ENCODE data around the gene PHLDA2. TPM values are rescaled to one million over a fixed set of nuclear protein-coding genes. Genes with fewer than 3 reads are reported as not detected.

PHLDA2 gene
- total and polyA plus RNA-seq, 7 donors: 1.7 to 37.9 (median 35.4) TPM; not detected in 3

DNA sequence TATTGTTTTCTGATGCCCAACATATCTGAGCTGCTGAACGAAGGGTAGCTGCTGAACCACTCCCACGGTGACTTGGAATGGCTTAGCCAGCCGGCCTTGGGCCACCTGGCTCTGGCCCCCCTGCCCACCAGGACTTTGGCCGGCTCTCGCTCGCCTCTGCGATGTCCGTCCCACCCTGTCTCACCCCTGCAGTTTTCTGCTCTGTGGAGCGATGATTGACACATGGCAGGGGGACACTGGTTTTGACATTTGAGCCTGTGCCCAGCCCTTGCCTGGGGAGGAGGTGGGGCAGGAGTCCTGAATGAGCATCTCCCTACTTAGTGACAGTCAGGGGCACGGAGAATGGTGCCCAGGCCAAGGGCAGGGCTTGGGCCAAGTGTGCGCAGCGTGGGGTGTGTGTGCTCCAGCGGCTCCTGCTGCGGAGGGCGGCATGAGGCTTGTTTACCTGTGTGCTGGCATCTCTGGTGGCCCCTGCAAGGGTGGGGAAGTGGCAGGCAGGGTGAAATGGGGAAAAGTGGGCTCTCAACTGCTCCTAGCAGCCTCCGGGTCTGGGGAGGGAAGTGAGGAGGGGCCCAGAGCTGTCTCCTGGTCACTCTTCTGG, 27.9 kb downstream of the PHLDA2 start:
- no peaks in the 10 kb centered on the region for H3K9me3 ChIP-seq
- H3K4me3 ChIP-seq: peak overlapping the region; percentile 47 to 87 (median 67)
- H3K4me1 ChIP-seq: peaks cover 0 to 26% (median 16%) of the 10 kb centered on the region in 4 donors
- TF ChIP-seq, protein P1, sequence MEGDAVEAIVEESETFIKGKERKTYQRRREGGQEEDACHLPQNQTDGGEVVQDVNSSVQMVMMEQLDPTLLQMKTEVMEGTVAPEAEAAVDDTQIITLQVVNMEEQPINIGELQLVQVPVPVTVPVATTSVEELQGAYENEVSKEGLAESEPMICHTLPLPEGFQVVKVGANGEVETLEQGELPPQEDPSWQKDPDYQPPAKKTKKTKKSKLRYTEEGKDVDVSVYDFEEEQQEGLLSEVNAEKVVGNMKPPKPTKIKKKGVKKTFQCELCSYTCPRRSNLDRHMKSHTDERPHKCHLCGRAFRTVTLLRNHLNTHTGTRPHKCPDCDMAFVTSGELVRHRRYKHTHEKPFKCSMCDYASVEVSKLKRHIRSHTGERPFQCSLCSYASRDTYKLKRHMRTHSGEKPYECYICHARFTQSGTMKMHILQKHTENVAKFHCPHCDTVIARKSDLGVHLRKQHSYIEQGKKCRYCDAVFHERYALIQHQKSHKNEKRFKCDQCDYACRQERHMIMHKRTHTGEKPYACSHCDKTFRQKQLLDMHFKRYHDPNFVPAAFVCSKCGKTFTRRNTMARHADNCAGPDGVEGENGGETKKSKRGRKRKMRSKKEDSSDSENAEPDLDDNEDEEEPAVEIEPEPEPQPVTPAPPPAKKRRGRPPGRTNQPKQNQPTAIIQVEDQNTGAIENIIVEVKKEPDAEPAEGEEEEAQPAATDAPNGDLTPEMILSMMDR (IDR thresholded peaks at IDR 0.05): no peak
- TF ChIP-seq POLR2A (IDR thresholded peaks at IDR 0.05) (no peak), EP300 (IDR thresholded peaks at IDR 0.05) (no peak), POLR2AphosphoS5 (IDR thresholded peaks at IDR 0.05) (no peak)
- intact Hi-C loops (cut with DNase I): loop anchor here (10.0 kb wide), 1 partner anchor 264 kb away; the partner anchor contains the start of gene OSBPL5
- no peaks in the 10 kb centered on the region for H3K36me3 ChIP-seq
- H3K27ac ChIP-seq: peak overlapping the region; percentile 75 to 81 (median 78)
- 82 to 89% methylated on average over 16 of the region's 16 CpGs for WGBS, 2 donors
- DNase-seq: no peak
- no peaks in the 10 kb centered on the region for H3K27me3 ChIP-seq

DNA sequence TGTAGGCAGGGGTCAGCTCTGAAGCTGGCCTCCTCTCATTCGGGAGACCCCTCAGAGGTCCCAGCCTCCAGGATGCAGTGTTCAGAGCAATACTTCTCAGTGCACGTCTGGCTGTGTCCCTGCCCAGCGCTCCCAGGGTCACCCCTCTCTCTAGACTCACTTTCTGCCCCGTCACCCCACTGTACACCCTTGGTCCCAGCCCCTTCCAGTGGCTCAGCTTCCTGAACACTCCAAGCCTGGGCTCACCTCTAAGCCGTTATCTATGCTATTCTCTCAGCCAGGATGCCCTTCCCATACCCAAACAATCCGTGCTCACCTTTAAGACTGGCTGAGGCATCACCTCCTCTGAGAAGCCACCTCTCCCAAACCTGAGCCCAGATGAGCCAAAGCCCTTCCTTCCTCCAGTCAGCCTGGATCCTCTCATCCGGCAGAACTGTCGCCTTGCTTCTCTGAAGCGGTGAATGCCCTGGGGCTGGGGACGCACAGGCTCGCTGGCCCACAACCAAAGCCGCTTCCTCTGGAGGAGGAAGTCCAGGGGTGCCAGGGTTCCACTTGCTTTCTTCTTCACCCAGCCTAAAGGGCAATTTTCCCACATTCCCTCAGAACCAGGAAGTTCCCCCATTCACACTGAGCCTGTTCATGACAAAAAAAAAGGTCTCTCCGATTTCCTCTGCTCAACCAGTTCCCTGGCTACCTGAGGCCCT, 30.0 kb downstream of the PHLDA2 start:
- Histone ChIP-seq H3K4me1 (peaks cover 0 to 26% (median 16%) of the 10 kb centered on the region in 4 donors), H3K9me3 (no peaks in the 10 kb centered on the region), H3K27ac (peak overlapping the region; percentile 42 to 63 (median 59)), H3K27me3 (no peaks in the 10 kb centered on the region), H3K4me3 (no peak overlapping the region), H3K36me3 (no peaks in the 10 kb centered on the region)
- peak; percentile 79 for DNase-seq
- intact Hi-C loops (cut with DNase I): no loop called here
- TF ChIP-seq EP300 (IDR thresholded peaks at IDR 0.05): no peak
- no peak for TF ChIP-seq POLR2AphosphoS5 (IDR thresholded peaks at IDR 0.05)
- TF ChIP-seq, protein P1 (IDR thresholded peaks at IDR 0.05): no peak
- TF ChIP-seq POLR2A (IDR thresholded peaks at IDR 0.05): no peak
- WGBS, 2 donors: 68 to 76% methylated on average over 13 of the region's 13 CpGs

DNA sequence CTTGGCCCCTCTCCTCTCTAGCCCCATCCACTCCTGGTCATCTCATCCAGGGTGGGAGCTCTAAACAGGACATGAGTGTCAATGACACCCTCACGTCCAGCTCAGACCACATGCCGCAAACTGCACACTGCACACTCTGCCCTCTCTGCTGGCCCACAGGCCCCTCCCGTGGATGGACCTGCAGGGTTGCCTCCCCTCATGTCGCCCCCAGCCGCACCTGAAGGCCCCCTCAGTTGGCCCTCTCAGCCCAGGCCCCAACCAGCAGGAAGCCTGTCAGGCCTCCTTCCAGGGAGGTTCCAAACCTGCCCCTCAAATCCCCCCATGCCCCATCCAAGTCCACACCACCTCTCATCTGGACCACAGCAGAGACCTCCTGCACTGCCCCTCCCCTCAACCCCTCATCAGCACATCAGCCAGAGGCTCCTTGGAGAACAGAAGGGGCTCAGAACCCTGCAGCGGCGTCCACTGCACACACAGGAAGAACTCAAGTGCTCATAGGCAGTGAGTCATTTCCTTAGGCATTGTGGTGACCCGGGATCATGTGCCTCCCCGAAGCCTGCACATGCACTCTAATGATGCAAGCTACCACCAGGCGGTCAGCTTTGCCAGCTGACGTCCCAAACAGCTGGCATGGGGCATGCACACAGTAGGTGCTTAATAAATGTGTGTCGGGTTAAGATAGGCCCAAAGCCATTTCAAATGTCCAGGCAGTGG, 30.7 kb downstream of the PHLDA2 start:
- intact Hi-C loops (cut with DNase I): no loop called here
- DNase-seq: peak; percentile 83
- Histone ChIP-seq H3K27me3 (no peaks in the 10 kb centered on the region), H3K4me3 (no peak overlapping the region), H3K36me3 (no peaks in the 10 kb centered on the region), H3K4me1 (peaks cover 0 to 23% (median 15%) of the 10 kb centered on the region in 4 donors), H3K27ac (peak overlapping the region; percentile 42 to 63 (median 59)), H3K9me3 (no peaks in the 10 kb centered on the region)
- peak; percentile 13 to 73 (median 34) for TF ChIP-seq POLR2AphosphoS5 (IDR thresholded peaks at IDR 0.05)
- no peak for TF ChIP-seq POLR2A (IDR thresholded peaks at IDR 0.05)
- 58 to 74% methylated on average over 12 of the region's 12 CpGs for WGBS, 2 donors

DNA sequence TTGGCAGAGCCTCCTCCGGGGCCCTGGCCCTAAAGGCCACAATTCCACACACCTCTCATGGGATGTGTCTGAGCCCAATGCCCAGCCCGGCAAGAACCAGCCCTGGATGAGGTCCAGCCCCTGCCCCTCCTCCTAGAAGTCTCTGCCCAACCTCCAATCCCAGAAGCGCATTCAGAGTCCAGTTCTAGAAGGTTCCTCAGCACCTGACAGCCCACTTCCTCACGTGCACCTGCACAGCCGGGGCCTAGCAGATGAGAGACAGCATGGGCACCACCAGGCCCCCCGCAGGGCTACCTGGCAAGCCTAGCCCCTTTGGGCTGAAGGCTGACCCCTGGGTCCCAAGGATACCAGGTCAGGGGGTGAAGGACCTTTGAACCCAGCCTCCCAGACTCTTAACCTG, 32.2 kb downstream of the PHLDA2 start:
- DNase-seq: no peak
- no peak for TF ChIP-seq POLR2AphosphoS5 (IDR thresholded peaks at IDR 0.05)
- TF ChIP-seq POLR2A (IDR thresholded peaks at IDR 0.05): no peak
- TF ChIP-seq, protein P1 (IDR thresholded peaks at IDR 0.05): no peak
- no peak for TF ChIP-seq EP300 (IDR thresholded peaks at IDR 0.05)
- 93 to 95% methylated on average over 6 of the region's 6 CpGs for WGBS, 2 donors
- intact Hi-C loops (cut with DNase I): no loop called here
- H3K4me1 ChIP-seq: peaks cover 0 to 17% (median 13%) of the 10 kb centered on the region in 4 donors
- H3K9me3 ChIP-seq: no peaks in the 10 kb centered on the region
- H3K27me3 ChIP-seq: no peaks in the 10 kb centered on the region
- H3K36me3 ChIP-seq: no peaks in the 10 kb centered on the region
- no peak overlapping the region for H3K4me3 ChIP-seq
- no peak overlapping the region for H3K27ac ChIP-seq

DNA sequence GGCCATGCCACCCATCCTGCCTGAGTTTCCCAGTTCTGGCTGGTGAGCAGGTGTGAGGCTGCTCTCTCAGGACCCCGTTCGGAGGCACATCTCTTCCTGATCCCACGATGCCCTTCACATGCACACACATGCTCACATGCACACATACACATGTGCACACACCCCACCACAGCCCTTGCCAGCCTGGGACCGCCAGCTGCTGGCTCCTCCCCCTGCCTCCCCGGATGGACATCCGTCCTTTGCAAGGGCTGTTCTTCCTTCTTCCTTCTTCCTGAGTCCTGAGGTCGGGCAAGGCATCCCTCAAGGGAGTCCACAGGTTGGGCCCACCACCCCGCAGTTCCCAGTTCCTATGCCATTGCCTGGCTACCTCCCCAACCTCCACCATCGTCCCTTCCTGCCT, 33.2 kb downstream of the PHLDA2 start:
- intact Hi-C loops (cut with DNase I): no loop called here
- Histone ChIP-seq H3K9me3 (no peaks in the 10 kb centered on the region), H3K27me3 (no peaks in the 10 kb centered on the region), H3K4me1 (peaks cover 0 to 19% (median 19%) of the 10 kb centered on the region in 4 donors), H3K27ac (no peak overlapping the region), H3K4me3 (no peak overlapping the region), H3K36me3 (no peaks in the 10 kb centered on the region)
- whole genome bisulfite sequencing, 2 donors: 82 to 89% methylated on average over 9 of the region's 9 CpGs
- TF ChIP-seq POLR2AphosphoS5 (IDR thresholded peaks at IDR 0.05) (no peak), EP300 (IDR thresholded peaks at IDR 0.05) (no peak), POLR2A (IDR thresholded peaks at IDR 0.05) (no peak)
- TF ChIP-seq, protein P1 (IDR thresholded peaks at IDR 0.05): no peak
- no peak for DNase-seq
